CD4-positive, alpha-beta T cell treated with Interleukin-10 for 1 hour (primary cell): ENCODE results near the gene LIN7B.

Experiments used
- DNase-seq: peaks from one replicate; pipeline ENCODE4 v3.0.0-alpha.2; 2020

LIN7B gene

GRCh38 chr19:49094505-49095482 lies 19.4 kb upstream of the LIN7B start:
- DNase-seq: no peak

GRCh38 chr19:49097453-49098288 lies 16.5 kb upstream of the LIN7B start:
- DNase-seq: peak; percentile 85

GRCh38 chr19:49098795-49099194 lies 15.4 kb upstream of the LIN7B start:
- no peak for DNase-seq

GRCh38 chr19:49101160-49101559 lies 13.0 kb upstream of the LIN7B start:
- DNase-seq: no peak

GRCh38 chr19:49102303-49102702 lies 11.9 kb upstream of the LIN7B start:
- DNase-seq: no peak

GRCh38 chr19:49103331-49104085 lies 10.7 kb upstream of the LIN7B start:
- DNase-seq: no peak

GRCh38 chr19:49104229-49104864 lies 9.8 kb upstream of the LIN7B start:
- no peak for DNase-seq

GRCh38 chr19:49106648-49107135 lies 7.5 kb upstream of the LIN7B start:
- DNase-seq: peak; percentile 73

GRCh38 chr19:49107625-49108459 lies 6.3 kb upstream of the LIN7B start:
- DNase-seq: no peak

- no peak for DNase-seq
These were observed 5.1 kb upstream of the LIN7B start for GRCh38 chr19:49109051-49109450.

GRCh38 chr19:49109569-49110233 lies 4.5 kb upstream of the LIN7B start:
- DNase-seq: no peak

- no peak for DNase-seq
These were observed 3.6 kb upstream of the LIN7B start for GRCh38 chr19:49110567-49110966.

GRCh38 chr19:49111218-49111998 lies 2.8 kb upstream of the LIN7B start:
- DNase-seq: no peak

GRCh38 chr19:49114630-49115363 lies 627 bp downstream of the LIN7B start:
- DNase-seq: peak; percentile 60

GRCh38 chr19:49116544-49116943 lies 2.4 kb downstream of the LIN7B start:
- DNase-seq: no peak

GRCh38 chr19:49117677-49118564 lies 3.8 kb downstream of the LIN7B start:
- DNase-seq: no peak

- peak; percentile 97 for DNase-seq
These were observed 4.6 kb downstream of the LIN7B start, which contains the start of gene C19orf73 for GRCh38 chr19:49118565-49119410. Gene C19orf73, minus strand, starts transcription at chr19:49119143. Its CDS starts 121 bp downstream, at chr19:49119022.
